ENCODE results near the gene FBXO31. TPM values are rescaled to one million over a fixed set of nuclear protein-coding genes. Genes with fewer than 3 reads are reported as not detected.

The FBXO31 gene
- total and polyA plus RNA-seq, 2 of the 13 experiments (the other 11 are each of a cell fraction or from before 2014, with no cell fraction given), result 92.4 to 101 TPM

- TF ChIP-seq FOSL2 (CRISPR knock-in tag; IDR thresholded peaks at IDR 0.05) (no peak), CEBPG (CRISPR knock-in tag; IDR thresholded peaks at IDR 0.05) (peak; percentile 92), ZNF816 (CRISPR knock-in tag; IDR thresholded peaks at IDR 0.05; ENCODE audit: borderline replicate concordance) (peak; percentile 91), ARID5B (CRISPR knock-in tag; IDR thresholded peaks at IDR 0.05) (peak; percentile 14; the same call in 1 of the 2 replicates), ZSCAN9 (CRISPR knock-in tag; IDR thresholded peaks at IDR 0.05; ENCODE audit: borderline replicate concordance) (peak; percentile 75), NCOA1 (CRISPR knock-in tag; IDR thresholded peaks at IDR 0.05) (peak; percentile 6; the same call in 1 of the 2 replicates), ZNF354B (CRISPR knock-in tag; IDR thresholded peaks at IDR 0.05) (no peak), ZBTB38 (CRISPR knock-in tag; IDR thresholded peaks at IDR 0.05) (no peak; the same call in 1 of the 2 replicates), ZMAT3 (CRISPR knock-in tag; conservative IDR thresholded peaks at IDR 0.05) (no peak), RBM39 (IDR thresholded peaks at IDR 0.05; ENCODE audit: low read depth, low read length, poor library complexity, severe bottlenecking) (peak; percentile 22), ZNF296 (CRISPR knock-in tag; conservative IDR thresholded peaks at IDR 0.05) (0 out of 2 replicates have a peak, but pooled peaks have one; percentile 40), ASH2L (IDR thresholded peaks at IDR 0.05; ENCODE audit: insufficient read length, low read depth, low read length) (peak; percentile 79), KMT2A (CRISPR knock-in tag; IDR thresholded peaks at IDR 0.05) (peak; percentile 14; the same call in 1 of the 2 replicates), NR2F1 (CRISPR knock-in tag; IDR thresholded peaks at IDR 0.05) (peak in 1 of 2 experiments; percentile 71; a peak in 2 of 4 replicates), HOXA5 (CRISPR knock-in tag; IDR thresholded peaks at IDR 0.05) (no peak; the same call in 1 of the 2 replicates), LBX2 (CRISPR knock-in tag; IDR thresholded peaks at IDR 0.05; ENCODE audit: borderline replicate concordance) (peak; percentile 74; the same call in 1 of the 2 replicates), MLLT10 (CRISPR knock-in tag; IDR thresholded peaks at IDR 0.05) (no peak), AHDC1 (CRISPR knock-in tag; IDR thresholded peaks at IDR 0.05; ENCODE audit: borderline replicate concordance) (peak; percentile 65)
Measured at GRCh38 chr16:87391324-87391949, 7.9 kb upstream of the FBXO31 start (continued).

Data from HepG2 (cell line).